ENCODE data around the gene COLEC11. TPM values are rescaled to one million over a fixed set of nuclear protein-coding genes. Genes with fewer than 3 reads are reported as not detected.

COLEC11 gene
- total and polyA plus RNA-seq, 2 of the 13 experiments (the other 11 are each of a cell fraction or from before 2014, with no cell fraction given): 1.5 to 3.0 TPM

GRCh38 chr2:3604991-3605961, 10.4 kb downstream of the COLEC11 start (continued):
- TF ChIP-seq HDAC6 (IDR thresholded peaks at IDR 0.05; ENCODE audit: low read depth, low read length): no peak
- TF ChIP-seq NFRKB (IDR thresholded peaks at IDR 0.05): no peak
- TF ChIP-seq TCF7 (IDR thresholded peaks at IDR 0.05; ENCODE audit: low read depth): no peak
- no peak for TF ChIP-seq ZNF354B (CRISPR knock-in tag; IDR thresholded peaks at IDR 0.05)
- no peak for TF ChIP-seq MED13 (CRISPR knock-in tag; IDR thresholded peaks at IDR 0.05)
- no peak for TF ChIP-seq MTA3 (CRISPR knock-in tag; IDR thresholded peaks at IDR 0.05)
- no peak for TF ChIP-seq JUNB (CRISPR knock-in tag; IDR thresholded peaks at IDR 0.05; ENCODE audit: borderline replicate concordance)
- TF ChIP-seq, protein P1, sequence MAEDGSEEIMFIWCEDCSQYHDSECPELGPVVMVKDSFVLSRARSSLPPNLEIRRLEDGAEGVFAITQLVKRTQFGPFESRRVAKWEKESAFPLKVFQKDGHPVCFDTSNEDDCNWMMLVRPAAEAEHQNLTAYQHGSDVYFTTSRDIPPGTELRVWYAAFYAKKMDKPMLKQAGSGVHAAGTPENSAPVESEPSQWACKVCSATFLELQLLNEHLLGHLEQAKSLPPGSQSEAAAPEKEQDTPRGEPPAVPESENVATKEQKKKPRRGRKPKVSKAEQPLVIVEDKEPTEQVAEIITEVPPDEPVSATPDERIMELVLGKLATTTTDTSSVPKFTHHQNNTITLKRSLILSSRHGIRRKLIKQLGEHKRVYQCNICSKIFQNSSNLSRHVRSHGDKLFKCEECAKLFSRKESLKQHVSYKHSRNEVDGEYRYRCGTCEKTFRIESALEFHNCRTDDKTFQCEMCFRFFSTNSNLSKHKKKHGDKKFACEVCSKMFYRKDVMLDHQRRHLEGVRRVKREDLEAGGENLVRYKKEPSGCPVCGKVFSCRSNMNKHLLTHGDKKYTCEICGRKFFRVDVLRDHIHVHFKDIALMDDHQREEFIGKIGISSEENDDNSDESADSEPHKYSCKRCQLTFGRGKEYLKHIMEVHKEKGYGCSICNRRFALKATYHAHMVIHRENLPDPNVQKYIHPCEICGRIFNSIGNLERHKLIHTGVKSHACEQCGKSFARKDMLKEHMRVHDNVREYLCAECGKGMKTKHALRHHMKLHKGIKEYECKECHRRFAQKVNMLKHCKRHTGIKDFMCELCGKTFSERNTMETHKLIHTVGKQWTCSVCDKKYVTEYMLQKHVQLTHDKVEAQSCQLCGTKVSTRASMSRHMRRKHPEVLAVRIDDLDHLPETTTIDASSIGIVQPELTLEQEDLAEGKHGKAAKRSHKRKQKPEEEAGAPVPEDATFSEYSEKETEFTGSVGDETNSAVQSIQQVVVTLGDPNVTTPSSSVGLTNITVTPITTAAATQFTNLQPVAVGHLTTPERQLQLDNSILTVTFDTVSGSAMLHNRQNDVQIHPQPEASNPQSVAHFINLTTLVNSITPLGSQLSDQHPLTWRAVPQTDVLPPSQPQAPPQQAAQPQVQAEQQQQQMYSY (CRISPR knock-in tag; IDR thresholded peaks at IDR 0.05): no peak
- TF ChIP-seq CHD2 (IDR thresholded peaks at IDR 0.05; ENCODE audit: low read depth, low read length): peak; percentile 71; the same call in 1 of the 2 replicates
- no peak for TF ChIP-seq U2AF2 (IDR thresholded peaks at IDR 0.05; ENCODE audit: low read depth, low read length)
- TF ChIP-seq ZNF552 (CRISPR knock-in tag; IDR thresholded peaks at IDR 0.05; ENCODE audit: borderline replicate concordance): no peak
- no peak for TF ChIP-seq ZNF460 (CRISPR knock-in tag; IDR thresholded peaks at IDR 0.05; ENCODE audit: borderline replicate concordance)
- no peak for TF ChIP-seq GTF2F1 (IDR thresholded peaks at IDR 0.05; ENCODE audit: low read length)
- TF ChIP-seq BCL6 (CRISPR knock-in tag; IDR thresholded peaks at IDR 0.05): no peak; the same call in 1 of the 2 replicates
- peak; percentile 25 for TF ChIP-seq YY1 (IDR thresholded peaks at IDR 0.05; ENCODE audit: insufficient read depth, insufficient replicate concordance, low read depth, low read length)
- 0 out of 2 replicates have a peak, but pooled peaks have one; percentile 51 for TF ChIP-seq ZNF564 (CRISPR knock-in tag; IDR thresholded peaks at IDR 0.05)
- no peak for TF ChIP-seq ZNF101 (CRISPR knock-in tag; IDR thresholded peaks at IDR 0.05; ENCODE audit: borderline replicate concordance, low read depth)
- no peak for TF ChIP-seq ZNF235 (CRISPR knock-in tag; IDR thresholded peaks at IDR 0.05; ENCODE audit: borderline replicate concordance)
- TF ChIP-seq BHLHE40 (IDR thresholded peaks at IDR 0.05; ENCODE audit: low read length): peak; percentile 87
- no peak for TF ChIP-seq NR1H2 (CRISPR knock-in tag; IDR thresholded peaks at IDR 0.05; ENCODE audit: borderline replicate concordance, low read depth)
- TF ChIP-seq KMT2A (CRISPR knock-in tag; IDR thresholded peaks at IDR 0.05): no peak
- no peak for TF ChIP-seq JUN (CRISPR knock-in tag; IDR thresholded peaks at IDR 0.05)
- TF ChIP-seq ZNF512 (CRISPR knock-in tag; IDR thresholded peaks at IDR 0.05): no peak
- TF ChIP-seq GTF3A (CRISPR knock-in tag; conservative IDR thresholded peaks at IDR 0.05): no peak
- no peak for TF ChIP-seq BATF2 (CRISPR knock-in tag; IDR thresholded peaks at IDR 0.05)
- no peak for TF ChIP-seq ZNF839 (CRISPR knock-in tag; IDR thresholded peaks at IDR 0.05; ENCODE audit: borderline replicate concordance)
